Smooth muscle cell (in vitro differentiated cells): ENCODE results near the gene LRP3. TPM values are rescaled to one million over a fixed set of nuclear protein-coding genes. Genes with fewer than 3 reads are reported as not detected.
A peak's percentile ranks its signal among the peaks of the same experiment; 100 is the strongest.

Source experiments
- DNase-seq: peaks from one replicate; lab custom pipeline; 2025; ENCODE audit not compliant: unreplicated experiment; lab: John Stamatoyannopoulos, UW
- H2AFZ ChIP-seq: fragments of 200-600 bp; sonication (generic); 2 replicates; pipeline ENCODE4 v1.6.0; 2016; ENCODE audit warnings: antibody characterized with exemption, low read depth, mild to moderate bottlenecking
- H3F3A ChIP-seq: fragments of 200-600 bp; sonication (generic); 2 replicates; pipeline ENCODE4 v1.6.0; 2017; ENCODE audit warnings: antibody characterized with exemption, low read depth
- H3K27ac ChIP-seq: fragments of 200-600 bp; sonication (generic); 2 replicates; pipeline ENCODE4 v1.5.1; 2016; ENCODE audit warnings: low read depth, mild to moderate bottlenecking
- H3K27me3 ChIP-seq: fragments of 200-600 bp; sonication (generic); 2 replicates; pipeline ENCODE4 v1.6.1; 2016; ENCODE audit warnings: low read depth, mild to moderate bottlenecking
- H3K36me3 ChIP-seq: fragments of 200-600 bp; sonication (generic); 2 replicates; pipeline ENCODE4 v1.5.1; 2016; ENCODE audit warnings: low read depth
- H3K4me1 ChIP-seq: fragments of 200-600 bp; sonication (generic); 2 replicates; pipeline ENCODE4 v1.5.1; 2016; ENCODE audit warnings: low read depth
- H3K4me2 ChIP-seq: fragments of 200-600 bp; sonication (generic); 2 replicates; pipeline ENCODE4 v1.6.0; 2016; ENCODE audit warnings: mild to moderate bottlenecking
- H3K4me3 ChIP-seq: fragments of 200-600 bp; sonication (generic); 2 replicates; pipeline ENCODE4 v1.5.1; 2016; ENCODE audit warnings: mild to moderate bottlenecking
- H3K79me2 ChIP-seq: fragments of 200-600 bp; sonication (generic); 2 replicates; pipeline ENCODE4 v1.6.0; 2016; ENCODE audit warnings: low read depth, mild to moderate bottlenecking
- H3K9ac ChIP-seq: fragments of 200-600 bp; sonication (generic); 2 replicates; pipeline ENCODE4 v1.6.0; 2016; ENCODE audit warnings: low read depth
- H3K9me3 ChIP-seq: fragments of 200-600 bp; sonication (generic); replicated peaks from 2 replicates; pipeline ENCODE4 v1.5.1; 2016; ENCODE audit warnings: low read depth
- H4K20me1 ChIP-seq: fragments of 200-600 bp; sonication (generic); 2 replicates; pipeline ENCODE4 v1.6.0; 2016; ENCODE audit warnings: low read depth
- WGBS: methylation state at CpG from one replicate; pipeline ENCODE4 v1.1.7; 2016; ENCODE audit warnings: low lambda C conversion rate; 5-methylcytosine and 5-hydroxymethylcytosine counted together
- polyA plus RNA-seq: library from polyadenylated mRNA; unstranded; fragments of >200 nt; fragmentation: Nextera tagmentation; extraction: Ambion mirVana; gene quantifications from 2 replicates; pipeline ENCODE4 v1.2.1, GENCODE V29; 2016
- total RNA-seq: library from RNA; depleted of rRNA; stranded (reverse); fragments of >200 nt; gene quantifications from 2 replicates; pipeline ENCODE4 v1.2.3, GENCODE V29; 2014
- TF ChIP-seq, protein P1 (sequence below): fragments of 200-600 bp; sonication (generic); IDR thresholded peaks from 2 replicates; pipeline ENCODE4 v1.5.1; 2017; ENCODE audit warnings: borderline replicate concordance, mild to moderate bottlenecking, antibody characterized with exemption; ENCODE audit not compliant: insufficient read depth, poor library complexity, severe bottlenecking

The LRP3 gene
- total and polyA plus RNA-seq, 2 experiments from 2014 or later: 13.5 to 30.5 TPM

DNA sequence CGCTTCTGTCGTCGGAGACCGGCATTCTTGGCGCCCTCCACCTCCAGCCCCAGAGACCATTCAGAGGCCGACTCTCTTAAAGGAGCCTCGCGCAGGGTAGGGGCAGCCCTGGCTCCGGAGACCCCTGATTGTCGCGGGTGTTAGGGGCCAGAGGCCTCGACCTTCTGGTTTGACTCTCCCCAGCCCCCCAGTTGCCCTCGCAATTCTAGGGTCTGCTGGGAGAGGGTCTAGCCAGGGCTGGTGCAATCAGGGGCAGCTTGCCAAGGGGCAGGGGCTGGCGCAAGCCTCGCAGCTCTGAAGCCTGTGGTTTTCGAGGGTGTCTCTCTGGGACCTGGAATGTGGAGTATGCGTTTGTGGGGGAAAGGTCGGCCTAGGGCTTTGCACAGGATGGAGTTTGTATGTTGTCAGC, 33.1 kb downstream of the LRP3 start:
- DNase-seq: no peak
- peaks cover 64% of the 10 kb centered on the region for H3K27me3 ChIP-seq
- no peaks in the 10 kb centered on the region for H4K20me1 ChIP-seq
- no peak overlapping the region for H3K9ac ChIP-seq
- TF ChIP-seq, protein P1, sequence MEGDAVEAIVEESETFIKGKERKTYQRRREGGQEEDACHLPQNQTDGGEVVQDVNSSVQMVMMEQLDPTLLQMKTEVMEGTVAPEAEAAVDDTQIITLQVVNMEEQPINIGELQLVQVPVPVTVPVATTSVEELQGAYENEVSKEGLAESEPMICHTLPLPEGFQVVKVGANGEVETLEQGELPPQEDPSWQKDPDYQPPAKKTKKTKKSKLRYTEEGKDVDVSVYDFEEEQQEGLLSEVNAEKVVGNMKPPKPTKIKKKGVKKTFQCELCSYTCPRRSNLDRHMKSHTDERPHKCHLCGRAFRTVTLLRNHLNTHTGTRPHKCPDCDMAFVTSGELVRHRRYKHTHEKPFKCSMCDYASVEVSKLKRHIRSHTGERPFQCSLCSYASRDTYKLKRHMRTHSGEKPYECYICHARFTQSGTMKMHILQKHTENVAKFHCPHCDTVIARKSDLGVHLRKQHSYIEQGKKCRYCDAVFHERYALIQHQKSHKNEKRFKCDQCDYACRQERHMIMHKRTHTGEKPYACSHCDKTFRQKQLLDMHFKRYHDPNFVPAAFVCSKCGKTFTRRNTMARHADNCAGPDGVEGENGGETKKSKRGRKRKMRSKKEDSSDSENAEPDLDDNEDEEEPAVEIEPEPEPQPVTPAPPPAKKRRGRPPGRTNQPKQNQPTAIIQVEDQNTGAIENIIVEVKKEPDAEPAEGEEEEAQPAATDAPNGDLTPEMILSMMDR: no peak
- peaks cover 9% of the 10 kb centered on the region for H3K9me3 ChIP-seq
- H2AFZ ChIP-seq: no peak overlapping the region
- no peaks in the 10 kb centered on the region for H3F3A ChIP-seq
- H3K4me3 ChIP-seq: peak overlapping the region; percentile 36
- WGBS: 27% methylated on average over 16 of the region's 18 CpGs
- no peaks in the 10 kb centered on the region for H3K79me2 ChIP-seq
- no peaks in the 10 kb centered on the region for H3K4me1 ChIP-seq
- H3K4me2 ChIP-seq: peak overlapping the region; percentile 74
- no peak overlapping the region for H3K27ac ChIP-seq
- H3K36me3 ChIP-seq: no peaks in the 10 kb centered on the region

DNA sequence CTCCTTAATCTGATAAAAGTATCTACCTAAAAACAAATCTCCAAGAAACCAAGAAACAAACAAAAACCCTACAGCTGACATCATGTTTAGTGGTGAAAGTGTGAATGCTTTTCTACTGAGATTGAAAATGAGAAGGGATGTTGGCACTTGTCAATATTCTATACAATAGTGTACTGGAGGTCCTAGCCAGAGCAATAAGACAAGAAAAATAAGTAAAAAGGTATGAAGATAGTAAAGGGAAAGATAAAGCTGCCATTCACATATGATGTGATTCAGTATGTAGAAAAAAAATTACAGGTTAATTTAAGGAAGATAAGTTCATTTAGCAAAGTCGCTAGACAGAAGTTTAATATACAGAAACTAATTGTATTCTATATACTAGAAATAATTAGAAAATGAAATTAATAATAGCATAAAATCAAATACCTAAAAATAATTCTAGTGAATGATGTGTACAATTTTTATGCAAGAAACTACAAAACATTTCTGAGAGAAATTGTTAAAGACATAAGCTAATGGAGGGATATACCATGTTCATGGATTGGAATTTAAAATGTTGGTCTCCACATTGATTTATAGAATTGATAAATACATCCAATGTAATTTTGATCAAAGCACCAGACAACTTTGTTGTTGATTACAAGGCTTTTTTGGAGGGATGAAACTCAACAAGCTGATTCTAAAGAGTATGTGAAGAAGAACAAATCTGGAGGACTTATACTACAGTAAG, 33.9 kb downstream of the LRP3 start:
- Histone ChIP-seq H3K36me3 (no peaks in the 10 kb centered on the region), H3K4me2 (no peak overlapping the region), H3K79me2 (no peaks in the 10 kb centered on the region), H3K9ac (no peak overlapping the region), H2AFZ (no peak overlapping the region), H3K4me1 (no peaks in the 10 kb centered on the region), H4K20me1 (no peaks in the 10 kb centered on the region), H3F3A (no peaks in the 10 kb centered on the region), H3K27me3 (peaks cover 58% of the 10 kb centered on the region), H3K27ac (no peak overlapping the region), H3K9me3 (peaks cover 9% of the 10 kb centered on the region), H3K4me3 (no peak overlapping the region)
- no peak for DNase-seq
- TF ChIP-seq, protein P1: no peak
- 94% methylated on average over 1 of the region's 1 CpG for WGBS

DNA sequence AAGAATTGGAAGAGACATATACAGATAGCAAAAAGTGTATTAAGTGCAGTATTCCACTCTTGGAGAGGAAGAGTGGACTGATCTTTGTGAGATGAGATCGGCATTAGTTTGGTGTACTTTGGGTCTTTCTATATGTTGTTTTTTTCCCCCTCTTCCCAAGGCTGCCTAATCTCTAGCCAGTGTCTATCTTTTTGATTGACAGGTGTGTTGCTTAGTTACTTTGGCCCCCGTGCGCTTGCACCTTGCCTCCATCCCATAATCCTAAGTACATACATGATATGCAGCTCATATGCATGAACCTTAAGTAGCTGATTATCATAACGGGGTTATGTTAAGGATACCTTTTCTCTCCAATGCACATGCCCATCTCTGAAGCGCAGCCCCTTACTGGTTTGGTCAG, 35.8 kb downstream of the LRP3 start:
- no peaks in the 10 kb centered on the region for H4K20me1 ChIP-seq
- H3K27ac ChIP-seq: no peak overlapping the region
- H3K9ac ChIP-seq: no peak overlapping the region
- no peak overlapping the region for H3K4me3 ChIP-seq
- WGBS: 93% methylated on average over 5 of the region's 5 CpGs
- no peaks in the 10 kb centered on the region for H3K79me2 ChIP-seq
- H2AFZ ChIP-seq: no peak overlapping the region
- no peak for DNase-seq
- H3K36me3 ChIP-seq: no peaks in the 10 kb centered on the region
- H3F3A ChIP-seq: no peaks in the 10 kb centered on the region
- peaks cover 49% of the 10 kb centered on the region for H3K27me3 ChIP-seq
- TF ChIP-seq, protein P1: no peak
- no peaks in the 10 kb centered on the region for H3K4me1 ChIP-seq
- no peak overlapping the region for H3K4me2 ChIP-seq
- peaks cover 9% of the 10 kb centered on the region for H3K9me3 ChIP-seq

DNA sequence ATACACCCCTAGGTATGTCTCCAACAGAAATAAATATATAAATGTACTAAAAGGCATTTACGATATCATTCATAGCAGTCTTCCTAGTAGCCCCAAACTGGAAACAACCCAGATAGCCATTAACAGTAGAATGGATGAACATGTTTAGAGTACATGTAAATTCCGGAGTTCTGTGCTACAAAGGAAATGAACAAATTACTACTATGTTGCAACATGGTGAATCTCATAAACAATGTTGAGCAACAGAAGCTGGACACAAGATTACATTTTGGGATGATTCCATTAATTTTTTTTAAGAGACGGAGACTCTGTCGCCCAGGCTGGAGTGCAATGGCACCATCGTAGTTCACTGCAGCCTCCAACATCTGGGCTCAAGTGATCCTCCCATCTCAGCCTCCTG, 37.4 kb downstream of the LRP3 start:
- TF ChIP-seq, protein P1: no peak
- Histone ChIP-seq H4K20me1 (no peaks in the 10 kb centered on the region), H3K4me3 (no peak overlapping the region), H3F3A (no peaks in the 10 kb centered on the region), H3K4me2 (no peak overlapping the region), H2AFZ (no peak overlapping the region), H3K27me3 (peaks cover 33% of the 10 kb centered on the region), H3K36me3 (no peaks in the 10 kb centered on the region), H3K79me2 (no peaks in the 10 kb centered on the region), H3K27ac (no peak overlapping the region), H3K9me3 (peaks cover 9% of the 10 kb centered on the region), H3K4me1 (no peaks in the 10 kb centered on the region), H3K9ac (no peak overlapping the region)
- WGBS: 86% methylated on average over 5 of the region's 5 CpGs
- no peak for DNase-seq
